BJ (cell line): Measurements from ENCODE around the gene UPK3A. TPM values are rescaled to one million over a fixed set of nuclear protein-coding genes. Genes with fewer than 3 reads are reported as not detected.

Experiments
- CTCF ChIA-PET: fragments of 350-600 bp; formaldehyde crosslinking; extraction: SDS; loops from one replicate; lab custom pipeline; 2021; ENCODE audit warnings: antibody characterized with exemption, inconsistent platforms; lab: Yijun Ruan, JAX
- POLR2A ChIA-PET: fragments of 300-600 bp; sonication (Branson Sonifier 250); formaldehyde crosslinking; extraction: SDS; loops from one replicate; lab custom pipeline; 2021; ENCODE audit warnings: antibody characterized with exemption; lab: Charles Lee
- DNase-seq: peaks from one replicate; pipeline ENCODE4 v3.0.0-alpha.2; 2011; ENCODE audit warnings: low read depth
- H3K27me3 ChIP-seq: 2 replicates; pipeline ENCODE4 v1.6.0; 2011; ENCODE audit warnings: low read length; ENCODE audit not compliant: control insufficient read depth, insufficient read depth
- H3K36me3 ChIP-seq: 2 replicates; pipeline ENCODE4 v1.5.1; 2011; ENCODE audit warnings: low read length; ENCODE audit not compliant: control insufficient read depth, insufficient read depth
- H3K4me3 ChIP-seq: 2 replicates; pipeline ENCODE4 v1.5.1; 2011; ENCODE audit warnings: low read depth, mild to moderate bottlenecking, control low read depth, low read length
- CTCF ChIP-seq: IDR thresholded peaks from 2 replicates; pipeline ENCODE4 v1.5.1; 2011; ENCODE audit warnings: low read depth, mild to moderate bottlenecking, control low read depth, inconsistent platforms, low read length, moderate library complexity; ENCODE audit not compliant: insufficient read depth
- polyA plus RNA-seq: library from polyadenylated mRNA; depleted of rRNA; stranded (reverse); fragments of >200 nt; gene quantifications from 2 replicates; pipeline ENCODE4 v1.2.3, GENCODE V29; 2011; rRNA removed

UPK3A gene
- polyA plus RNA-seq, 1 experiment: not detected

- H3K36me3 ChIP-seq: peaks cover 17% of the 10 kb centered on the region
- DNase-seq: no peak
- CTCF ChIA-PET: no interaction called here
- H3K27me3 ChIP-seq: no peaks in the 10 kb centered on the region
- no peak for TF ChIP-seq CTCF
- H3K4me3 ChIP-seq: no peak overlapping the region
- POLR2A ChIA-PET: no interaction called here
These were observed 56.7 kb downstream of the UPK3A start for GRCh38 chr22:45341498-45341897.

- H3K4me3 ChIP-seq: no peak overlapping the region
- no peaks in the 10 kb centered on the region for H3K27me3 ChIP-seq
- DNase-seq: no peak
- CTCF ChIA-PET: interaction anchor here (1.0 kb wide), 1 partner anchor 85 kb away, joined by 3 read pairs; no protein-coding TSS in a partner anchor
- H3K36me3 ChIP-seq: peaks cover 15% of the 10 kb centered on the region
- no peak for TF ChIP-seq CTCF
- POLR2A ChIA-PET: no interaction called here
These were observed 58.4 kb downstream of the UPK3A start for GRCh38 chr22:45343143-45343542.

DNA sequence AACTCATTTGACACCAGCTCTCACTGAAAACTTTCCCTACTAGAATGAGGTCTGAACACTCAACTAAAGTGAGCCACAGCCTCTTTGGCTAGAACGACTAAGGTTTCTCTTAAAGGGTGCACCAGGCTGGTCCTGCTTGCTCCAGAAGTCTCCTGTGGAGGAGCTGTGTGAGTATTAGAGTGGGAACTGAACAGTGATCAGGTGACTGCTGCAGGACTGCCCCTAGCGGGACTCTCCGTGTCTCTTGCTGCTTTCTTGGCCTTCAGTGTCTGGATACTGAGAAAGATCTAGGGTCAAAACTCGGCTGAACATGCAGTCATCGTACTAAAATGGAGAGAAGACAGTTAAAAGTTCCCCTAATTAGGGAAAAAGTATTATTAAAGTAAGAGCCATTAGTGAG is 59.6 kb downstream of the UPK3A start:
- DNase-seq: no peak
- CTCF ChIA-PET: interaction anchor here (1.0 kb wide), 1 partner anchor 84 kb away, joined by 3 read pairs; no protein-coding TSS in a partner anchor

More for the DNA sequence above, 59.6 kb downstream of the UPK3A start:
- 0 out of 2 replicates have a peak, but pooled peaks have one; percentile 13 for TF ChIP-seq CTCF
- POLR2A ChIA-PET: no interaction called here
- Histone ChIP-seq H3K36me3 (peaks cover 13% of the 10 kb centered on the region), H3K27me3 (no peaks in the 10 kb centered on the region), H3K4me3 (no peak overlapping the region)

Other genes starting within 250 kb of the UPK3A start
- gene NUP50, start 121.0 kb upstream of the UPK3A start, polyA plus RNA-seq: 11.0 and 12.4 TPM in 2 replicates
- gene KIAA0930, start 44.1 kb upstream of the UPK3A start, polyA plus RNA-seq: 44.0 and 64.0 TPM in 2 replicates
- gene FAM118A, start 25.0 kb downstream of the UPK3A start, polyA plus RNA-seq: 17.6 and 18.8 TPM in 2 replicates
- not detected in 2 replicates for gene SMC1B, start 128.7 kb downstream of the UPK3A start, polyA plus RNA-seq
- 0.58 and 1.0 TPM in 2 replicates for gene RIBC2, start 128.7 kb downstream of the UPK3A start, polyA plus RNA-seq
- gene FBLN1, start 217.9 kb downstream of the UPK3A start, polyA plus RNA-seq: 681 and 1,033 TPM in 2 replicates